Forelimb muscle (tissue), 1 donor: ENCODE data around the gene PCCA. TPM values are rescaled to one million over a fixed set of nuclear protein-coding genes. Genes with fewer than 3 reads are reported as not detected.

ENCODE experiments used
- polyA plus RNA-seq: library from polyadenylated mRNA; unstranded; fragments of 120-200 nt; gene quantifications from one replicate; pipeline ENCODE4 v1.2.1, GENCODE V29; 2013; ENCODE audit not compliant: insufficient read length

PCCA gene
- polyA plus RNA-seq, 1 donor = 38.2 TPM

Other genes starting within 250 kb of the PCCA start
- gene ZIC5, start 117.3 kb upstream of the PCCA start, polyA plus RNA-seq = not detected
- not detected for gene ZIC2, start 107.3 kb upstream of the PCCA start, polyA plus RNA-seq